SU-DHL-6 (cell line): ENCODE measurements around the gene GULP1.

Source experiments
- H2AFZ ChIP-seq: fragments of 200-600 bp; sonication (generic); 2 replicates; pipeline ENCODE4 v1.6.1; 2014; ENCODE audit warnings: low read depth, mild to moderate bottlenecking, moderate library complexity, mixed read lengths, antibody characterized with exemption, low read length; ENCODE audit not compliant: severe bottlenecking
- H3F3A ChIP-seq: fragments of 200-600 bp; shearing (Covaris generic); 2 replicates; pipeline ENCODE4 v1.6.0; 2016; ENCODE audit warnings: antibody characterized with exemption, mild to moderate bottlenecking; ENCODE audit not compliant: insufficient read depth
- H3K27ac ChIP-seq: fragments of 200-600 bp; sonication (generic); 2 replicates; pipeline ENCODE4 v1.5.1; 2016; ENCODE audit warnings: low read depth, mild to moderate bottlenecking, low read length, moderate library complexity, mixed read lengths
- H3K27me3 ChIP-seq: fragments of 200-600 bp; sonication (generic), shearing (Covaris generic); 2 replicates; pipeline ENCODE4 v1.6.0; 2014; ENCODE audit warnings: mild to moderate bottlenecking, low read length
- H3K36me3 ChIP-seq: fragments of 200-600 bp; sonication (generic); 2 replicates; pipeline ENCODE4 v1.6.1; 2014; ENCODE audit warnings: mild to moderate bottlenecking, low read length, mixed read lengths
- H3K4me2 ChIP-seq: fragments of 300-600, 200-600 bp; shearing (Covaris generic), sonication (generic); 2 replicates; pipeline ENCODE4 v1.6.0; 2014; ENCODE audit warnings: low read length, low read depth, mild to moderate bottlenecking; ENCODE audit not compliant: poor library complexity, severe bottlenecking
- H3K4me3 ChIP-seq: fragments of 200-600 bp; sonication (generic); 2 replicates; pipeline ENCODE4 v1.5.1; 2014; ENCODE audit warnings: antibody characterized with exemption, low read length, mild to moderate bottlenecking, mixed read lengths; ENCODE audit not compliant: insufficient read depth, poor library complexity, severe bottlenecking
- H3K79me2 ChIP-seq: fragments of 200-600 bp; sonication (generic); 2 replicates; pipeline ENCODE4 v1.6.1; 2014; ENCODE audit warnings: mild to moderate bottlenecking, low read length, moderate library complexity; ENCODE audit not compliant: insufficient read depth
- H3K9ac ChIP-seq: fragments of 200-600 bp; sonication (generic); 2 replicates; pipeline ENCODE4 v1.7.0; 2014; ENCODE audit warnings: mild to moderate bottlenecking, low read length
- H3K9me2 ChIP-seq: fragments of 200-600 bp; sonication (generic); replicated peaks from 2 replicates; pipeline ENCODE4 v1.6.1; 2014; ENCODE audit warnings: low read length; ENCODE audit not compliant: insufficient read depth
- H3K9me3 ChIP-seq: fragments of 200-600 bp; sonication (generic); 2 replicates; pipeline ENCODE4 v1.6.1; 2014; ENCODE audit warnings: low read length, mixed read lengths; ENCODE audit not compliant: insufficient read depth
- H4K20me1 ChIP-seq: fragments of 200-600 bp; sonication (generic); 2 replicates; pipeline ENCODE4 v1.6.1; 2014; ENCODE audit warnings: low read depth, mild to moderate bottlenecking, antibody characterized with exemption, low read length, moderate library complexity, mixed read lengths
- CTCF ChIP-seq: fragments of 200-600 bp; sonication (generic); IDR thresholded peaks from one replicate; pipeline ENCODE4 v1.5.1; 2017; ENCODE audit warnings: antibody characterized with exemption, mild to moderate bottlenecking, low read length, moderate library complexity; ENCODE audit not compliant: insufficient read depth, poor library complexity, severe bottlenecking
- EZH2phosphoT487 ChIP-seq: fragments of 200-600 bp; sonication (generic), shearing (Covaris generic); conservative IDR thresholded peaks from 2 replicates; pipeline ENCODE4 v1.6.1; 2018; ENCODE audit warnings: mild to moderate bottlenecking, antibody characterized with exemption, low read length, moderate library complexity, mixed read lengths

GULP1 gene

GRCh38 chr2:188272121-188272520, 19.6 kb upstream of the GULP1 start:
- TF ChIP-seq EZH2phosphoT487, result no peak
- no peak for TF ChIP-seq CTCF

GRCh38 chr2:188274274-188274673, 17.4 kb upstream of the GULP1 start:
- Histone ChIP-seq H3K27me3 (no peaks in the 10 kb centered on the region), H3K4me2 (no peak overlapping the region), H3K4me3 (no peak overlapping the region), H2AFZ (no peak overlapping the region), H3K9me2 (no peaks in the 10 kb centered on the region), H3K27ac (no peak overlapping the region), H3K36me3 (no peaks in the 10 kb centered on the region), H4K20me1 (no peaks in the 10 kb centered on the region), H3K79me2 (no peaks in the 10 kb centered on the region), H3K9ac (no peak overlapping the region), H3F3A (no peaks in the 10 kb centered on the region), H3K9me3 (no peaks in the 10 kb centered on the region)
- no peak for TF ChIP-seq EZH2phosphoT487
- TF ChIP-seq CTCF, result no peak

More at GRCh38 chr2:188272121-188272520, 19.6 kb upstream of the GULP1 start:
- H3K79me2 ChIP-seq, result no peaks in the 10 kb centered on the region
- no peaks in the 10 kb centered on the region for H3K9me3 ChIP-seq
- H4K20me1 ChIP-seq, result no peaks in the 10 kb centered on the region
- no peaks in the 10 kb centered on the region for H3K36me3 ChIP-seq
- no peak overlapping the region for H2AFZ ChIP-seq
- H3K9ac ChIP-seq, result no peak overlapping the region
- no peaks in the 10 kb centered on the region for H3F3A ChIP-seq
- no peaks in the 10 kb centered on the region for H3K9me2 ChIP-seq
- no peaks in the 10 kb centered on the region for H3K27me3 ChIP-seq
- H3K4me2 ChIP-seq, result no peak overlapping the region
- H3K27ac ChIP-seq, result no peak overlapping the region
- no peak overlapping the region for H3K4me3 ChIP-seq

GRCh38 chr2:188276255-188276654, 15.4 kb upstream of the GULP1 start:
- H2AFZ ChIP-seq, result no peak overlapping the region
- H3K27ac ChIP-seq, result no peak overlapping the region
- no peak for TF ChIP-seq CTCF
- no peak for TF ChIP-seq EZH2phosphoT487
- no peak overlapping the region for H3K4me2 ChIP-seq
- no peak overlapping the region for H3K4me3 ChIP-seq
- no peaks in the 10 kb centered on the region for H4K20me1 ChIP-seq
- no peaks in the 10 kb centered on the region for H3K9me3 ChIP-seq
- H3K27me3 ChIP-seq, result no peaks in the 10 kb centered on the region
- no peaks in the 10 kb centered on the region for H3K36me3 ChIP-seq
- H3F3A ChIP-seq, result no peaks in the 10 kb centered on the region
- H3K9me2 ChIP-seq, result no peaks in the 10 kb centered on the region
- H3K79me2 ChIP-seq, result no peaks in the 10 kb centered on the region
- no peak overlapping the region for H3K9ac ChIP-seq
